ENCODE results near the gene ACADL. TPM values are rescaled to one million over a fixed set of nuclear protein-coding genes. Genes with fewer than 3 reads are reported as not detected.

Gene ACADL
- 0.11 and 0.50 TPM in 2 replicates for total RNA-seq

GRCh38 chr2:210224941-210225672 is at the start of gene ACADL:
ACADL (minus strand) TSS chr2:210225447; CDS start chr2:210225263, 184 bp downstream.

GRCh38 chr2:210171309-210172218 is 53.7 kb downstream of the ACADL start, which contains the start of gene KANSL1L:
KANSL1L (minus strand) TSS chr2:210171409; CDS start chr2:210154582, 16,827 bp downstream.

Other genes starting within 250 kb of the ACADL start
- gene RPE, start 222.8 kb downstream of the ACADL start, total RNA-seq, result 117 and 124 TPM in 2 replicates
- 15.5 and 23.4 TPM in 2 replicates for gene KANSL1L, start 54.0 kb downstream of the ACADL start, total RNA-seq
- gene MYL1, start 89.7 kb upstream of the ACADL start, total RNA-seq, result not detected in 2 replicates